CD1c-positive myeloid dendritic cell (primary cell): ENCODE measurements around the gene CCDC38.
A peak's percentile ranks its signal among the peaks of the same experiment; 100 is the strongest.

Source experiments
- DNase-seq: peaks from one replicate; pipeline ENCODE4 v3.0.0-alpha.2; 2016; ENCODE audit errors: extremely low spot score

CCDC38 gene

DNA sequence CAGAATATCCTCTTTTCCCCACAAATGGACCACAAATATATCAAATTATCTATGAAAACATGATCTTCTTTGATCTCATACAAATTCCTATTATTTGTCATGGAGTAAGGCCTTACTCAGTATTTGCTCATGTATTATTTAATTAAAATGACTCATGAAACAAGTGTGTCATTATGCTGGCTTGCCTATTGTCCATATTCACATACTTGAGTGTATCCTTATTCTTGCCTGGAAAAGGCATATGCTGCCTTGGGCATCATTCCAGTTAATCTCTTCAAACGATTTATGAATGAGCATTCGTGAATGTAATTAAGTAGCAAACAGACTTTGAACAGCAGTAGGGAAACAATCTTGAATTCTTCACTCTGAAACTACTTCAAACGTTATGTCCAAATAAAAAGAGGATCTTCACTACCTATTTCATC lies 106.2 kb downstream of the CCDC38 start:
- no peak for DNase-seq

DNA sequence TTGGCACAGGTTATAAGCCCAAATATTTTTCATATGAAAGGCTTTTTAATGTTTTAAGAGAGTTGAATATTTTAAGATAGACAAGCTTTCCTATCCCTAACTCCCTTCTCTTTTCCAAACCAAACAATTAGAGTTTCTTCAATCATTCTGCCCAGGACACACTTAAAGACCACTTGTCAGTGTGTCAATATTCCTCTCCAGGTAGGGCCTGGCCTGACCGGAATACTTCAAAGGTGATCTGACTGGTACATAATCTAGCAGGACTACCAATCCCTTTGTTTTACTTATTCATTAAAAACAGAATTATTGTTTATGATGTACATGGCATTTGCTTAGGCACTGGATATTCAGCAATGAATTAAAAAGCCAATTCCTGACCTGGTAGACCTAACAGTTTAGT lies 107.8 kb downstream of the CCDC38 start:
- DNase-seq: no peak

DNA sequence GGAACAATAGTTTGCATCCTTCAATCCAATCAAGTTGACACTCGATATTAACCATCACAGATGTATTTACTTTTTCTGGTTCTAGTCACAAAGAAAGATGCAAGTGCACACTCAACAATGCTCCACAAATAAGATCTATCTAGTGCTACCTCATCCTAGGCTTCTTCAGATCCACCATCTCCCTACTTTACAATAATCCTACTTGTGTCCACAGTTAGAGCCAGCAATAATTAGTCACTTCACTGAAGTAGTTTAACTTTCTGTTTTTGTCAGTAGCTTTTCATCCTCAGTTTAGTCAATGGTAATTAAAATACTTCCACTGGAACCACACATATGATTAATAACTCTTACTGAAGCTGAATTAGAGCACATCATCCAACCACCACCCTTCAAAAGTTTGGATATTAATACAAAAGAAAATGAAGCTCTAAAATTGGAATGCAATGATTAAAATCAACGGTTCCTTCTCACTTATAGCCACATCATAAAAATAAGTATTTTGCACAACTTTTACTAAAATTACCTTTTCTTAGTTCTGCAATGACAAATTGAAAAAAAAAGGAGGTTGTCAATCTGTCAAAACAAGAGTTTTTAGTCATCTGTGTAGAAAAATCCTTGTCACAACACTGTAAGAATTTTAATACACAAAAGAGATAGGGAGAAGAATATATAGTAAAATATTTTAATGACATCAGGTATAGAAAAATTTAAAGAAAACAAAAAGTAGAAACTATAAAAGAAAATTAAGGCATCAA lies 111.9 kb downstream of the CCDC38 start:
- no peak for DNase-seq

DNA sequence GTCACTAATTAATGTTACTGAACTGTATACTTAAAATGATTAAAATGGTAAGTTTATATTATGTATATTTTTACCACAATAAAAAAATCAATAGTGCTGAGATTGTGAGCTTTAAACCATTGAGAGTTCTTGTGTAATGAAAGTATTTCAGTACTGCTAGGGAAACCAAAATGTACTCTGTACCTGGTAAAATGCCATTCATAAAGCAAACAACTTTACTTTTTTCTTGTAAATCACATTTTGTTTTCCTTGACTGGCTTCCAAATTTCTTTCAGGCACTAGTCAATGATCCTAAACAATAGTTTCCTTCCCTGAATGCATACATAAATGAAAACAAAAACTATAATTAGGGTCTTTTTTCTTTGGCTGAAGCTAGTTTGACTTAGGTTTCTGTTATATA lies 113.0 kb downstream of the CCDC38 start:
- no peak for DNase-seq

DNA sequence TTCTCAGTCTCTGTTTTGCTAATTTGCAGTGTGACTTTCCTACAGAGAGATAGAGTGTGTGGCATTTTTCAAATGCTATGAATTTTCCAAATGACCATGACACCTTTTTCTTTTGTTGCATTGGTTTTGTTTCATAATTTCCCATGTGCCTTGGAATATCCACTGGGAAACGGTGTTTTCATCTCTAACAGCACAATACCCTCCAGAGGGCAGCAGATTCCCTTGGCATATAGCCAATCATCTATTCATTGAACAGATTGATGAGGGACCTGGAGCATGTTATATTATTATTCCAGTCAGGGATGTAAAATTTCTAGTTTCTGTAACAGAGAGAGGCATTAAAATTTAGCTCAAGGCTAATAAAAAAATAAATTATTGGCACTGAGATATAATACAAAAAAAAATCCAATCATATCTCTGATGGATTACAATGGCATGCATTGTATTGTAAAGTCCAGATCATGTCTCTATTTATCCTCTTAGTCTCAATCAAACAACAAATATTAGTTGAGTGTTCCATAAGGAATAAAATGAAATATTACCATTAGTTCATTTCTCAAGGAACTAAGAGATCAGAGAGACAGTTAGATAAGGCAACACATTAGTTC lies 122.2 kb downstream of the CCDC38 start:
- peak; percentile 21 for DNase-seq
